Measurements from ENCODE around the gene LUZP2.
"Not testable (repeated sequence)": the region's sequence is repeated elsewhere in the genome, so short reads cannot be mapped to it uniquely, and the experiment has no call there.

LUZP2 gene

DNA sequence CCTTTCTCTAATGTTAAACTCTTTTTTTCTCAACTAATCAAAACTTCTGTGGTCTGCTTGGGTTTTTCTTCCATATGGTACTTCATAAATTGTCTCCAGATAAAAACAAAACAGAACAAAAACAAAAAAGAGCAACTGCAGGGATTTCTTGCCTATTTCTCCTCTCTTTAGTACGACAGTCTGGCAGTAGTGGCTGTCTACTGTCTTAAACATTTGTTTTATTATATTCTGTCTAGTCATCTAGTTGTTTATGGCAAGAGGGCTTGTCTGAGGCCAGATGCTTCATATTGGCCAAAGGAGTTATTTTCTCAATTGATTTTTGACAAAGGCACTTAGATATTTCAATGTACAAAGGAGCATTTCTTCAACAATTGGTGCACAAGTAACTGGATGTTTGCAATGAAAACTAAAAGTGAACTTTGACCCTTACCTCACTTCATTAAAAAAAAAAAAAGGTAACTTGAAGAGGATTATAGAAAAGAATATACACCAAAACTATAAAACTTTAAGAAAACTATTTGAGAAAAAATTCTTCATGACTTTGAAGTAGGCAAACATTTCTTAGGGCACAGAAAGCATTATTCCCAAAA is 404.2 kb downstream of the LUZP2 start:
- DNase-seq (ENCODE audit: low spot score): no peak

DNA sequence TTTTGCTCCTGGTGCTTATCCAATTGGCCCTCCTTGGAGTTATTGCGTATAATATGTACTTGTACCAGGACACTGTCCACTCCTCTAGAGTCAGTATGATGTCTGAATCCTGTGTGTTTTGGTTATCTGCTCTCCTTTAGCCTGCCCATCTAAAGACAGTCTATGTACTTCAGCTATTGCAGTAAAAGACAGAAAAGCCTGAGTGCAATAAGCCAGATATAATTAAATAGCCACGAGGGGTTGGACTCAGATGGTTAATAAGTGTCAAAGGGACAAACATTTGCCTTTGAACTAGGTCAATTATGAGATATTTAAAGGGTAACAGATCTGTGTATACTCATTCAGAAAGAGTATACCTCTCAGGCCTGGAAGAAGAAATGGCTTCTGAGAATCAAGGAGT is 406.7 kb downstream of the LUZP2 start:
- DNase-seq (ENCODE audit: low spot score): no peak

DNA sequence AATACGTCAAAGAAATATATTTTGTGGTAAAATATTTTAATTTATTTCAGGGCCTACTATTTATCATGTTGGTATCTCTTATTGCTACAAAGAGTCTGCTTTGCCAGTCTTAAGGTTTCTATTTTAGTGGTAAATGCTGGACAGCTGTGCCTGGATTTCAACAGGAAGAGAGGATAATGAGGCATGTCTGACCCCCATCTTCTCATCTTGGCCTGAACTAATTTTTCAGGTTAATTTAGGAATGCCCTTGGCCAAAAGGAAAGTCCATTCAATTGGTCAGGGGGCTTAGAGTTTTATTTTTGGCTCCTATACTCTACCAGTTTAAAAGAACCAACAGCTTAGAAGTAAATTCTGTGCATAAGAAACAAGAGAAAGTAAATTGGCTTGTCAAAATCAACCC is 428.2 kb downstream of the LUZP2 start:
- DNase-seq (ENCODE audit: low spot score): no peak

DNA sequence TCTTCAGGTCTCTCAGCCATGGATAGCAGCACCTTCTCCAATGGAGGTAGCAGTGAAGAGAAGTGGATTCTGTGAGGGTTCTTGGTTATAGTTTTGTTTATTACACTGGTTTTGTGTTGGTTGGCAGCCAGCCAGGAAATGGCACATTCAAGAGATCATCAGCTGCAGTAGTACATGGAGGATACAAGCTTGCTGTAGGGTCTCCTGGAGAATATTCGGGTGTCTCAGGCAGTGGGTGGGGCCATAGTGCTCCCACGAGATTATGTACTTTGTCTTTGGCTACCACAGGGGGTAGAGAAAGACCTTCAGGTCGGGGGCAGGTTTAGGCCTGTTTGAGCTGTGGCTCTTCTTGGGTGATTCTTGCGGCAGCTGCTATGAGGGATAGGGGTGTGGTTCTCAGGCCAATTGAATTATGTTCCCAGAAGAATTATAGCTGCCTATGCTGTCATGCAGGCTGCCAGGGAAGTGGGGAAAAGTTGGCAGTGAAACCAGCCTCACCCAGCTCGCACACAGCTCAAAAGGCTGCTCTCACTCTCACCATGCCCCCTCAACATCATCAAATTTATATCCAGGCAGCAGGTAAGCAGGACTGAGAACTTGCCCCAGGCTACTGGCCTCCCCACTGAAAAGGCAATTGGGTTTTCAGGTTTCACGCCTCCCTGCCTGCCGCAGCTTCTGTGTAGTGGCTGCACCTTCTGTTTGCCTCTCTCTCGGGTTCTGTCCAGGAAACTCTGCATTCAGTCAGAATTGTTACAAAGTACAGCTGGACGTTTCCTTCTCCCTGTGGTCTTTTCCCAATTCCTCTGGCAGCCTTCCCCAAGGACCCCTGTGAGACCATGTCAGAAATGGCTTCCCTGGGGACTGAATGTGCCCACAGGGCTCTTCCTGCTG is 435.5 kb downstream of the LUZP2 start:
- DNase-seq (ENCODE audit: low spot score): no peak

DNA sequence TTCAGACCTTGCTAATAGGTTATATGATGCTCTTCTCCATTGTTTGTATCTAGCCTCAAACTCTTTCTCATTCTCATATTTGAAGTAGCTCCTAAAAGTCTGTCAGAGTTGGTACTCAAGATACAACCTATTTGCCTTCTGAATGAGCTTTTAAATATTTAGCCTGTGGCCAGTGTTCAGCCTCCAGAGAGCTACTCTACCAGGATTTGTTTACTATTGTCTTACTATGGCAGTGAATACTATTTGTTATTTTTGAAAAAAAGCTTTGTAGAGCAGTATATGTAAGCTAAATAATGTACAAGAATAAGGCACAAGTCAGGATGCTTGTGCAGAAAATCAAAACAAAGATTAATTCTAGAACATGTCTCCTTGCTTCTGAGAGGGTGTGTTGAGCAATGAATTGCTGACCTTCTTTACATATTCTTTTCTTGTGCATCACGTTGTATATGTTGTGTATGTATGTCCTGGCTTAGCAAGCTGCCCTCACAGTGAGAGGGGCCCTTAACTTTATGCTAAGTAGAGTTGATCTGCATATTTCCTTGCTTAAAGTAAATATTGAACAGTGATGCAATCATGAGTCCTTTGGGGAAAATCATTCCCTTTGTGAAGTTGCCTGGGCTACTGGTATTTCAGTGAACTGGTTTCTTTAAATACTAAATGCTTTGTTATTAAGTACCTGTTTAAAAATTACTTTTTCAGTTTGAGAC is 438.0 kb downstream of the LUZP2 start:
- DNase-seq (ENCODE audit: low spot score): no peak

DNA sequence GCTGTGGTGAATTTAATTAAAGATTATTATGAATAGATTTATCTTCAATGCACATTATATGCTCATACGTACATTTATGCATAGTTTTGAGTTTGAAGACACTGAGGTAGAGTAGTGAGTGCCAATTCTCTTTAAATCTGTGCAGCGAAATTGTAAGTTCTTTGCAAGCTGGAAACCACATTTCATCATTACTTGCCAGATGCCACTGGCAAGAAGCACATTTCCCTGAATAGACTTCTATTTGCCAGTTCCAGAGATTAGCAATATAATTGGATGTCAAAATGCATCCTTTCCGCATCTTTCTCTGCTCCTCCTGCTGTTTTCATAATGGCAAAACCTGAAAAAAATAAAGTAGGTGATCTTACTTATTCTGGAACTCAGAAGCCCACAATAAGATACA is 448.0 kb downstream of the LUZP2 start:
- DNase-seq (ENCODE audit: low spot score): no peak

DNA sequence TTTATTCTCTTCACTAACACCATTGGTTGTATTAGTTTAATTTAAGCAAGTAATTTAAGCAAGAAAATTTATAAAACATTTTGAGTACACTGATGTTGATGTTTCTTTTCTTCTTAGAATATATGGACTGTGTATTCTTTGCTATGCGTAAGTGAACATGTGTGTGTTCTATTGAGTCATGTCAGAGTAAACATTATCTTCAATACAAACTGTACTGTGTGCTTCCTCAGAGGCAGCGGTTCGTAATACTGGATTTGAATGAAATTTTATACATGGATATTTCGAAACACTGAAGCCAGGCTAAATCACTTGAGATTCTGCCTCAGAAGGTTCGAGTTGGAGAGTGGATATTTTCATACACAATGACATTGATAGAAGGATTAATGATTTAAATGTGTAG is 452.6 kb downstream of the LUZP2 start:
- DNase-seq (ENCODE audit: low spot score): no peak

DNA sequence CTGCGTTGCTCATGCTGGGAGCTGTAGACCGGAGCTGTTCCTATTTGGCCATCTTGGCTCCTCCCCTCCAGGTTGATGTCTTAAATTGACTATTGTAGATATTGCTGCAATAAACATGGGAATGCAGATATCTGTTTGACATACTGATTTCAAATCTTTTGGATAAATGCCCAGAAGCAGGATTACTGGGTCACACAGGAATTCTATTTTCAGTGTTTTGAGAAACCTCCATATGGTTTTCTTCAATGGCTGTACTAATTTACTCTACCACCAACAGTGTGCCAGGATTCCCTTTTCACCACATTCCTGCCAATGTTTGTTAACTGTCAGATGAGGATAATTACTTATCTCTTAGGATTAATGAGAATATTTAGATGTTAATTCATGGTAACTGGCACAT is 467.0 kb downstream of the LUZP2 start:
- DNase-seq (ENCODE audit: low spot score): no peak

DNA sequence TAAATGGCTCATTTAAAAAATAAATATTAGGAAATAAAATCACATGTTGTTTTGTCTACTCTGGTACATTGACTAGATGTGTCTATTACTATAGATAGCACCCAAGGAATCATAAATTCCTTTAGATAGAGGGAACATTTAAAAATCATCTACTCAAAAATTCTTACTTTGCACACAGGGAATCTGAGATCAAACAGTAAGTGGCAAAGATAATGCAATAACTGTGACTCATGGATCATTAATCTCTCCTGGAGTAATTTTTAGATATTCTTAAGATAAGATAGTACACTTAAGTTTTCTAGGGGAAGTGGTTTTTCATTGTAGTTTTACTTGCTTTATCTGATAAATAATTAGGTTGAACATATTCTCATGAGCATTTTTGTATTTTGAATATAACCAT is 468.9 kb downstream of the LUZP2 start:
- no peak for DNase-seq (ENCODE audit: low spot score)

DNA sequence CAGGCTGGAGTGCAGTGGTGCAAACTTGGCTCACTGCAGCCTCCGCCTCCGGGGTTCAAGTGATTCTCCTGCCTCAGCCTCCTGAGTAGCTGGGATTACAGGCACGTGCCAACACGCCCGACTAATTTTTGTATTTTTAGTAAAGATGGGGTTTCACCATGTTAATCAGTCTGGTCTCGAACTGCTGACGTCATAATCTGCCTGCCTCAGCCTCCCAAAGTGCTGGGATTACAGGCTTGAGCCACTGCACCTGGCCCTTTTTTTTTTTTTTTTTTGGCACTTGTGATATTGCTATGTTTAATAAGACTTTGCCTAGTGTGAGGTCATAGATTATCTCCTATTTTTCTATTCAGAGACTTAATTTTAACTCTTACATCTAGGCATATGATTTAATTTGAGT is 497.1 kb downstream of the LUZP2 start:
- not testable (repeated sequence) for DNase-seq (ENCODE audit: low spot score)

DNA sequence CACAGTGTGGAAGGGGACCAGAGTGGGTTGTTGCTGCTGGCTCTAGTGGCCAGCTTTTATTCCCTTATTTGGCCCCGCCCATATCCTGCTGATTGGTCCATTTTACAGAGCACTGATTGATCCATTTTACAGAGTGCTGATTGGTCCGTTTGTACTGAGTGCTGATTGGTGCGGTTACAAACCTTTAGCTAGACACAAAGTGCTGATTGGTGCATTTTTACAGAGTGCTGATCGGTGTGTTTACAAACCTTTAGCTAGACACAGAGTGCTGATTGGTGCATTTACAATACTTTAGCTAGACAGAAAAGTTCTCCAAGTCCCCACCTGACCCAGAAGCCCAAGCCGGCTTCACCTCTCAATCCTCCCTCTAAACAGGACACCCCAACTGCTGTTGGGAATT is 503.1 kb downstream of the LUZP2 start:
- DNase-seq (ENCODE audit: low spot score): not testable (repeated sequence)

DNA sequence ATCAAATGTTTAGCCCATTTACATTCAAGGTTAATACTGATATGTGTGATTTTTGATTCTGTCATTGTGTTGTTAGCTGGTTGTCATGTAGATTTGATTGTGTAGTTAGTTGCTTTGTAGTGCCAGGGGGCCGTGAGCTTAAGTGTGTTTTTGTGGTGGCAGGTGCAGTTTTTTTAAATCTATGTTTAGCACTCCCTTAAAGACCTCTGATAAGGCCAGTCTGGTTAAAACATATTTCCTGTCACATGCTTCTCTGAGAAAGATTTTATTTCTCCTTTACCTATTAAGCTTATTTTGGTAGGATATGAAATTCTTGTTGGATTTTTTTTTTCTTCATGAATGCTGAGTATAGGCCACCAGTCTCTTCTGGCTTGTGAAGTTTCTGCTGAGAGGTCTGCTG is 540.6 kb downstream of the LUZP2 start:
- no peak for DNase-seq (ENCODE audit: low spot score)

DNA sequence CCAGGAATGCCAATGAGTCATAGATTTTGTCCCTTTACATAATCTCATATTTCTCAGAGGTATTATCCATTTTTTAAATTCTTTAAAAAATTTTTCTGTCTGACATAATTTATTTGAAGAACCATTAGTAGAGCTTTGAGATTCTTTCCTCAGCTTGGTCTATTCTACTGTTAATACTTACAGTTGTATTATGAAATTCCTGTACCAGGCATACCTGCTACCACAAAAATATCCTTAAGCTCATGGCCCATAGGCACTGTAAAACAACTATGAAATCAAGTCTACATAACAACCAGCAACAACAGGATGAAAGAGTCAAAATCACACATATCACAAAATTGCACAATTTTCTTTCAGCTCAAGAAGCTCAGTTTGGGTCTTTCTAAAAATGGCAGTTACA is 541.3 kb downstream of the LUZP2 start:
- DNase-seq (ENCODE audit: low spot score): no peak

DNA sequence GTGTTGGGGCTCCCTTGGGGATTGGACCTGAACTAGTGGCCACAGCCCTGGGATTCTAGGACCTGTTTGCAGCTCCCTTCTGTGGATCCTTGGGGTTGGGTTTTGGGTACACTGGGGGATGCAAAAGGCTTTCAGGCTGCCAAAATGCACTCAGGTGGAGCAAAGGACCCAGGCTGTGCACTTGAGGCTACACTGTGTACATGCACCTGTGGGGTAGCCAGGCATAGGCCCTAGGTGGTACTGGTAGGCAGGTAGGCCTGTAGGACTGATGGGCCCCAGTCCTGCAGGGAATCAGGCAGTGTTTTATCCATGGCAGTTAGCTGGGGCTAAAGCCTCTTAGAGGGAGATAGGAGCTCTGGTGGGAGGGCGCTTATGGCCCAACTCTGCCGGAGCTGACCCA is 542.3 kb downstream of the LUZP2 start:
- no peak for DNase-seq (ENCODE audit: low spot score)

DNA sequence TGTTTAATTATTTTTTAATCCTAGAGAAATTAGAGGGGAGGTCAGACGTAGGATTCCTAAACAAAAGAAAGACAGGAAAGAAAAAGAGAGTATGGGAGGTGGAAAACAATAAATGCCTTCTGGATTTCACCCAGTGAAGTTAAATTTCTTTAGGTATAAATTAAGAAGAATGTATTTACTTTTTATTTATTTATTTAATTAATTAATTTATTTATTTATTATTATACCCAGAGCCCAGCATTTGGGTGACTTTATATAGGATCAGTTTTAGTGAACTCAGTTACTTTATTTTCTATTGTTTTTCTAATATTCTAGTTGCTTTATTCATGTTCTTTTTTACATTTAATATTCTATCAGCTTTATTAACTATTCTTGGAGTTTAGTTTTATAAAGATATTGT is 551.8 kb downstream of the LUZP2 start:
- no peak for DNase-seq (ENCODE audit: low spot score)

DNA sequence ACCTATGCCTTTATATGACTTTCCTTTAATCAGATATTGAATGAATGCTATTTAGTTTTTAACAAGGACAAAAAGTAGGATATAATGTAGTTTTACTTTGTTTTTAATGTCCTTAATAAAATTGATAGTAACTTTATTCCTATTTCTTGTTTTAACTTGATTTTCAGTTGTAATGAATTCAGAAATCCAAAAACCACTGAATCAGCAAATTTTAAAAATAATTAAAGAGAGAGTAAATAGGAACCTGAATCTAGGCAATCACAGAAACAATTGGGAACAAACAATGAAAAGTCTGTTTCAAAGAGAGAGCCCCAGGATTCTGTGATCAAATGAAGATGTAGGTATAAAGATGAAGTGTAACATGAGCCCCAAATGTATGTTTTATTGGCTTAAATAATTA is 556.0 kb downstream of the LUZP2 start:
- DNase-seq (ENCODE audit: low spot score): no peak

DNA sequence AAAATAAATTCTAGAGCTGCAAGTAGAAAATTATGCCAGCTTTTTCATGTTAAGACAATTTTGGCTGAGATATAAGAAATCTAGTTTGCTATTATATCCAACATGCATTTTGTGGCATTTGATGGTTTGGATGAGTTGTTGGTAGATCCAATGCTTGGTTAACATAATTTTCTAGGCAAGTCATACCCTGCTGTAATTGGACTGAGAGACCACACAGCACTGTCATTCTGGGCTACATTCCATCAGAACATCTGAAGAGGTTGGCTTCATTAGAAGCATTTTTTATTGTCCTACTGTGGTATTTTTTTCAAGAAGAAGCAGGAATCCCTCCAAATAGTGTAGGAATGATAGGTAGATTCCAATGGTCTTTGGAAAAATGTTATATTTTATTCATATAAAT is 561.0 kb downstream of the LUZP2 start:
- DNase-seq (ENCODE audit: low spot score): no peak

DNA sequence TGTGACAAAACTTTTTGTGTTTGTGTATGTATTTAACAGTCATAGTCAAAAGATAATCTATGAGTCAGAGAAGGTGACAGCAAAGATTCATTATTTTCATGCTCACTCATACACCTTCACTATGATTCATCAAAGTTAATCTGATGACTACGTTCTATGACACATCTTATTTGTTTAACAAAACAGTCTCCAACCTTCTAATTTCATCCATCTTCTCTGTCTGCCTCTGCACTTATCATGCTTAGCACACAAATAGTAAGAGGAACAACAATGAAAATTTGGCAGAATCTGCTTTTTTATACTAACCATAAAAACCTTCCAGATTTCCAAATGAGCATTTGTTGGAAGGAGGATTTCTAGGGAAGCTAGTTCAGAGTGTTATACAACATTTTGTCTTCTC is 568.9 kb downstream of the LUZP2 start:
- no peak for DNase-seq (ENCODE audit: low spot score)

DNA sequence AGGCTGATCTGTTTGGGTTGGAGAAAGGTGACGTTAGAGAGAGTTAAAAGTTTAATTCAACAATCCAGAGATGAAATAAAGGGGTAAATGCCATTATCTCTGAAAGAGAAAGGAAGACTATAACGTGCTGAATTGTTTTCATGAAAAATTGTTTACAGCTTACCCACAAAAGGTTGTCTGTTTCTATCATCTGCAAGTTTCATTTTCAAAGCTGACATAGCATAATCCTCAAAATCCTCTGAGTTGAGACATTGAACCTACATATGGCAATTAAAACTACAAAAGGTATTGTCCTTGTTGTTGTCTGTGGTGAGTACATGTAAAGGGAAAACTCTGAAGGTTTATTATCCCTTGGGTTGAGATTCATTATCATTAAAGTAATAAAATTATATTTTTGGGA is 569.9 kb downstream of the LUZP2 start:
- no peak for DNase-seq (ENCODE audit: low spot score)

DNA sequence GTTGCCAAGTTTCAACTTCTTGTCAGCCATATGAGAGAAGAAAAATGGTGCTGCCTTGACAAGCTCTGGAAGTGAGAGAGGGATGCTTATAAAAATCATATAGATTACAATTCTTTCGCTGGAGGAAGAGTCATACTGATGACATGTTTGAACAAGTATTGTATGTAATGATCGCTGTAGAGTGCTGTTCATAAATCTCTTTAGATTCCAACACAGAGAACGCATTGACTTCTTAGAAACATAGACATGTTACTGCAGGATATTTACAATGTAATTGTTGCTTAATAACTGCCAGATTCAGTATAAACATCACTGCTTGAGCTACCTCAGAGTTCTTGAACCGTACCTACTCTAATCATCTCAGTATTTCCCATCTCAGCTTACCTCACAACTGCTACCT is 571.6 kb downstream of the LUZP2 start:
- no peak for DNase-seq (ENCODE audit: low spot score)

DNA sequence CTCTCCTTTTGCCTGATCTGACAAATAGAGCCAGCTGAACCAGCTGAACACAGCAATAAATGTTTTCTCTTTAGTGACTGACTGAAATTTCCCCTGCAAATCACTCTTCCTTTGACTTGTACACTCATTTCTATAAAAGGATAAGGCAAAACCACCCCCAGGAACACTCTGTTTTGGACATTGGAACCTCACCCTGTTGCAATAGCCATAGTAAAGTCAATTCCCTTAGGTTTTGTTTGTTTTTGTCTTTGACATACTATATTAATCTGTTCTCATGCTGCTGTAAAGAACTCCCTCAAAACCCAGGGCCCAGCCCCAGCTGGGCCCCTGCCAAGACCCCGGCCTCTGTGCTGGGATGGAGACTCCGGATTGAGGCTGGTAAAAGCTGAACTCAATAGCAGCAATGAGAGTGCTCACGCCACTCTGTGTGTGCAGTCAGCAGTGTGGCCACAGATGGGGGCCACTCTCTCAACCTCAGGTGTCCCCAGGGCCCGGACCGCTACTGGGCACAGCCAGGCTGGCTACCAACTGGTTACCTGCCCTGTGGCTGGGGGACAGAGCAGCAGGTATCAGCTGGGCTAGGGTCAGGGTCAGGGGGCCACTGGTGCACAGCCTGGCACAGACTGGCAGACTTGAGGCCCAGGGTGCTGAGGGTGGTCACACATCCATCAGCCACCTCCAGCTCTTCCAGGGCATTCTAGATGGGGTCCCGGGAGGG is 597.4 kb downstream of the LUZP2 start:
- DNase-seq (ENCODE audit: low spot score): no peak

DNA sequence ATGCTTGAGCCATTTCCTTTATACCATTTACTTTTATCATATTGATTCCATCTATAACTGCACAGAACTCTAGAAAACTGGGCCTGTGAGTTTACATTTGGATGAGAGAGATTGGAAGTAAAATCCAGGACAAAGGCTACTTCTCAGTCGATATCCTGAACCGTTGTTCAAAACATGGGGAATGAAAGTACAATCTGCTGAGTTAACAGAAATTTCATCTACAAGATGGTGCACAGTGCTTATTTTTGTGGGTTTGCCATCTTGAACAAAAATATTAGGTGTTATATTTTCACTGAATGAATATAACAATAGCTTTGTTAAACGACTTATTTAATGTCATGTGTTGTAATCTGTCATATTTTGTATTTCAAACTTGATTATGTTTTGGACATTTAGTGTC is 622.6 kb downstream of the LUZP2 start:
- no peak for DNase-seq (ENCODE audit: low spot score)

Data from GM03348 (cell line).